ENCODE results near the gene ANKRD55.

- no peak for TF ChIP-seq CTCF (IDR thresholded peaks at IDR 0.05)
- no peak for TF ChIP-seq EZH2 (IDR thresholded peaks at IDR 0.05)
Measured at GRCh38 chr5:56097055-56097454, 136.1 kb downstream of the ANKRD55 start.

Measured in neural progenitor cell (in vitro differentiated cells).